ENCODE data around the gene SLC35A2. TPM values are rescaled to one million over a fixed set of nuclear protein-coding genes. Genes with fewer than 3 reads are reported as not detected.

Gene SLC35A2
- total RNA-seq, 1 experiment from 2014 or later, result 35.0 TPM

- Histone ChIP-seq H3K4me1 (ENCODE audit: control insufficient read depth in 1 of 2, insufficient read depth in 2 of 2, low read length in 2 of 2) (peaks cover 0 to 18% of the 10 kb centered on the region in 2 experiments), H3K9ac (ENCODE audit: low read length) (no peak overlapping the region), H3K9me3 (ENCODE audit: control insufficient read depth in 1 of 2, insufficient read depth in 1 of 2, low read depth in 1 of 2, low read length in 2 of 2) (no peaks in the 10 kb centered on the region), H2AFZ (ENCODE audit: low read depth, low read length, poor library complexity, severe bottlenecking) (no peak overlapping the region), H4K20me1 (ENCODE audit: insufficient read depth) (no peaks in the 10 kb centered on the region), H3K79me2 (ENCODE audit: insufficient read depth, low read length) (peaks cover 30% of the 10 kb centered on the region), H3K27ac (ENCODE audit: low read depth, low read length) (no peak overlapping the region), H3K4me3 (replicated peaks in 1 of 2; ENCODE audit: low read depth in 1 of 2, low read length in 2 of 2) (no peak overlapping the region), H3K4me2 (ENCODE audit: low read length) (no peak overlapping the region), H3K27me3 (ENCODE audit: insufficient read depth, low read length) (no peaks in the 10 kb centered on the region), H3K9me2 (ENCODE audit: insufficient read depth) (no peaks in the 10 kb centered on the region), H3K36me3 (ENCODE audit: control insufficient read depth in 1 of 2, insufficient read depth in 2 of 2, low read length in 2 of 2) (0 out of 4 replicates have a peak, but pooled peaks cover 0 to under 1% of the 10 kb centered on the region in 2 experiments)
- no peak for ATAC-seq
- intact Hi-C loops (cut with micrococcal nuclease), result no loop called here
- BruUV-seq (replicated peaks), result TSS peak; percentile 16
- CTCF ChIA-PET, result no interaction called here
- DNase-seq (ENCODE audit: low read depth, low spot score), result no peak
- POLR2A ChIA-PET, result no interaction called here
- TF ChIP-seq ZBTB33 (IDR thresholded peaks at IDR 0.05; ENCODE audit: extremely low read depth, insufficient replicate concordance, low read length) (no peak), CTCF (IDR thresholded peaks at IDR 0.05 in 2 of 3, conservative IDR thresholded peaks at IDR 0.05 in 1 of 3; ENCODE audit: borderline replicate concordance in 1 of 3, insufficient read depth in 1 of 3, low read depth in 2 of 3, low read length in 2 of 3) (no peak), MAX (IDR thresholded peaks at IDR 0.05) (no peak), RAD21 (IDR thresholded peaks at IDR 0.05; ENCODE audit: low read depth) (no peak), SP1 (IDR thresholded peaks at IDR 0.05; ENCODE audit: low read depth) (no peak), SRF (IDR thresholded peaks at IDR 0.05; ENCODE audit: low read depth) (no peak), REST (IDR thresholded peaks at IDR 0.05; ENCODE audit: low read depth) (no peak), CBX3 (IDR thresholded peaks at IDR 0.05; ENCODE audit: low read depth) (no peak), ZNF274 (IDR thresholded peaks at IDR 0.05; ENCODE audit: low read depth, low read length) (no peak), POLR2A (IDR thresholded peaks at IDR 0.05; ENCODE audit: borderline replicate concordance, extremely low read depth, insufficient read depth, insufficient read length) (no peak), POLR2AphosphoS5 (IDR thresholded peaks at IDR 0.05; ENCODE audit: low read depth, low read length) (no peak), EZH2 (IDR thresholded peaks at IDR 0.05) (no peak), CEBPB (IDR thresholded peaks at IDR 0.05; ENCODE audit: low read depth) (no peak), FOSL1 (IDR thresholded peaks at IDR 0.05; ENCODE audit: low read depth) (no peak), EGR1 (IDR thresholded peaks at IDR 0.05; ENCODE audit: low read depth) (no peak)
- RAD21 ChIA-PET (ENCODE audit: low non-redundant PET in 1 of 2, low total read pairs in 2 of 2, uncharacterized antibody in 2 of 2, unreplicated experiment in 2 of 2), result no interaction called here
Measured at GRCh38 chrX:48908600-48908999, 2.8 kb downstream of the SLC35A2 start.
